NCI-H446 treated with DMSO at 0.1 percent for 48 hours (cell line): ENCODE measurements around the gene RAET1G.
"Not testable (repeated sequence)": the region's sequence is repeated elsewhere in the genome, so short reads cannot be mapped to it uniquely, and the experiment has no call there.

ENCODE experiments used
- DNase-seq: peaks from one replicate; lab custom pipeline; 2025; lab: John Stamatoyannopoulos, UW

Gene RAET1G

GRCh38 chr6:149897015-149897697 is 25.8 kb downstream of the RAET1G start:
- peak; percentile 61 for DNase-seq

- DNase-seq = no peak
Observed at GRCh38 chr6:149896491-149896890, 26.4 kb downstream of the RAET1G start.

- no peak for DNase-seq
Observed at GRCh38 chr6:149895833-149896271, 27.1 kb downstream of the RAET1G start.

GRCh38 chr6:149895048-149895590 is 27.8 kb downstream of the RAET1G start:
- no peak for DNase-seq

- not testable (repeated sequence) for DNase-seq
Observed at GRCh38 chr6:149891864-149892263, 31.1 kb downstream of the RAET1G start.

- DNase-seq = no peak
Observed at GRCh38 chr6:149891259-149891658, 31.7 kb downstream of the RAET1G start.

GRCh38 chr6:149890629-149891045 is 32.3 kb downstream of the RAET1G start:
- DNase-seq = no peak

GRCh38 chr6:149889326-149889725 is 33.6 kb downstream of the RAET1G start:
- no peak for DNase-seq

- no peak for DNase-seq
Observed at GRCh38 chr6:149888659-149889058, 34.3 kb downstream of the RAET1G start.

GRCh38 chr6:149888093-149888492 is 34.8 kb downstream of the RAET1G start:
- DNase-seq = no peak

- no peak for DNase-seq
Observed at GRCh38 chr6:149887343-149887742, 35.6 kb downstream of the RAET1G start.

- DNase-seq = no peak
Observed at GRCh38 chr6:149885888-149886287, 37.0 kb downstream of the RAET1G start.

- no peak for DNase-seq
Observed at GRCh38 chr6:149884617-149885016, 38.3 kb downstream of the RAET1G start.

GRCh38 chr6:149884215-149884614 is 38.7 kb downstream of the RAET1G start:
- DNase-seq = no peak

- DNase-seq = no peak
Observed at GRCh38 chr6:149881860-149882259, 41.1 kb downstream of the RAET1G start.

- no peak for DNase-seq
Observed at GRCh38 chr6:149881066-149881766, 41.7 kb downstream of the RAET1G start.

GRCh38 chr6:149877659-149878058 is 45.3 kb downstream of the RAET1G start:
- no peak for DNase-seq

GRCh38 chr6:149876241-149876933 is 46.5 kb downstream of the RAET1G start:
- no peak for DNase-seq

GRCh38 chr6:149872233-149872632 is 50.7 kb downstream of the RAET1G start:
- DNase-seq = no peak

- DNase-seq = no peak
Observed at GRCh38 chr6:149871182-149871581, 51.7 kb downstream of the RAET1G start.

- no peak for DNase-seq
Observed at GRCh38 chr6:149869275-149869892, 53.5 kb downstream of the RAET1G start.
